Measurements from ENCODE around the gene VPS37B.

DNA sequence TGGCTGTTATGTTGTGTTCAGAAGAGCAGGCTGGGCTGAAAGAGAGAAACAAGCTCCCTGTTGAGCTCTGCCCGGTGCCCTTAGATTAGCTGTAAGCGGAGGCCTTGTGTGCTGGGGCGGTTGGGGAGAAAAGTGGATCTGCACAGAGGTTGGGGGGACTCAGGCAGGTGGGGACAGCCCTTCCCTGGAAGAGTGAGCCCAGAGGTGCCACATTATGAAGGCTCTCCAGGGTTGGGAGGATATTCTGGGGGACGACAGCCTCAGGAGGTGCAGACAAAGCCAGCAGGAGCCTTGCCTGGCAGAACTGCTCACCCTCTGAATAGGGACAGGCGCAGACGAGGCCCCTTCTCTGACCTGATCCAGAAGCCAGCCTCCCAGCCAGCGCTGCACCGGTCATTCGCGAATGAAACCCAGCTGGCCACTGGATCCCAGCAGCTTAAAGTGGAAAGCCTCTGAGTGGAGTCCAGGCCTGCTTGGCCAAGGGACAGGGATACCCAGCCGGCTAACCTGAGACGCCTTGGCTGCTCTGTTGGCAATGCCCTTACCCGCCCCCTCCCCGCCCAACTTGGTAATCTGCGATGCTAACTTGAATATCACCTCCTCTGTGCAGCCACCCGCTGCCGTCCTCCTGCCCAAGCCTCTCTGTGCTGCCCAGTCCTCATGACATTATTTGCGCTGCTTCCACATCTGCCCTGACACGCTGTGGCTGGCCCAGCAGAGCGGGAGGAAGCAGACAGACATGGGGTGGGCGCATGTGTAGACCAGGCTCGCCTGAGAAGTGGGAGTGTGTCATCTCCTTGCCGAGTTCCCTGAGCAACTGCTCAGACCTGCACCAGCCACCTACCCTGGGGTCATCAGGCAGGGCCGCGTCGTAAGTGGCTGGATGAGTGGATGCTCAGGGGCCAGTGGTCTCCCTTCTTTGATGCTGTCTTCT is 55.1 kb downstream of the VPS37B start:
- TF ChIP-seq CTCF (conservative IDR thresholded peaks at IDR 0.05 in 1 of 2, IDR thresholded peaks at IDR 0.05 in 1 of 2; ENCODE audit: low read depth in 1 of 2, low read length in 2 of 2) (no peak), EZH2 (IDR thresholded peaks at IDR 0.05; ENCODE audit: low read length, missing control alignments) (no peak)
